ENCODE results near the gene ELF3.
"Not testable (repeated sequence)": the region's sequence is repeated elsewhere in the genome, so short reads cannot be mapped to it uniquely, and the experiment has no call there.

Gene ELF3

DNA sequence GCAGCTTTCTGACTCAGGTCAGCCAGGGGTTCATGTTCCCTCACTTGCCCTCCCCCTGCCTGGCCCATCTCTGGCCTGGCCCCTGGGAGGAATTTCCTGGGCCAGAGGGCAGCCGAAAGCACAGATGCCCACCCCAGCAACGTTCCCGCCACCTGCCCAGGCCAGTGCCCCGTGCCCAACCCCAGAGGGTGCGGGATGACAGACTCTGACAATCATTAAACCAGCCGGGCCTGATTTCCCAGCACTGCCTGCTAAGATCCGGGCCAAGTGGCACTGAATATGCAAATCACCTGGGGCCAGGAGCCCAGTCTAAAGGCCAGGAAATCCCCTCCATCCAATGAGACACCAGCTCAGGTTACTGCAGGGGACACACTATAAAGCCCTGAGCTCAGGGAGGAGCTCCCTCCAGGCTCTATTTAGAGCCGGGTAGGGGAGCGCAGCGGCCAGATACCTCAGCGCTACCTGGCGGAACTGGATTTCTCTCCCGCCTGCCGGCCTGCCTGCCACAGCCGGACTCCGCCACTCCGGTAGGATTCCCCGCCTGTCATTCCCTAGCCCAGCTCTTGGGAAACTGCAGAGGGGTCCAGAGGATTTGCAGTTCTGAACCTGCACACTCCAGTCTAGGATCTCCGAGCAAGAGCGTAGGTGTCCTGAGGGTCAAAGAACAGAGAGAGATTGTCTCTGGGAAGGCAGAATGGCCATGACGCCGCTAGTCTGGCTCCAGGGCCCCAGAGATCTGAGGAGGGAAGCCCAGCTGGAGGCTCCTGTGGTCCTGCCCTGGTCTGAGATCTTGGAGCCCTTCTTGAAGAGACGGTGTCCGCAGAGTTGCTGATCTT, at the start of gene ELF3:
ELF3 (plus strand) TSS at position 408 of the 836 bp plus-strand sequence. CDS start 550 bp downstream, outside the sequence.
- DNase-seq, result no peak

DNA sequence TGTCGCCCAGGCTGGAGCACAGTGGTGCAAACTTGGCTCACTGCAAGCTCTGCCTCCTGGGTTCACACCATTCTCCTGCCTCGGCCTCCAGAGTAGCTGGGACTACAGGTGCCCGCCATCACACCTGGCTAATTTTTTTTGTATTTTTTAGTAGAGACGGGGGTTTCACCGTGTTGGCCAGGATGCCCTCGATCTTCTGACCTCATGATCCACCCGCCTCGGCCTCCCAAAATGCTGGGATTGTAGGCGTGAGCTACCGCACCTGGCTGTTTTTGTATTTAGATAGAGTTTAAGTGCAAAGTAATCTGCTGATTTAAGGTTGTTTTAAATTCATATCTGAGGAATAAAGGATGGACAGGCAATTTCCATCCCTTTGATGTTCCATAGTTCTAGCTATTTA, 48.0 kb upstream of the ELF3 start:
- DNase-seq, result not testable (repeated sequence)

DNA sequence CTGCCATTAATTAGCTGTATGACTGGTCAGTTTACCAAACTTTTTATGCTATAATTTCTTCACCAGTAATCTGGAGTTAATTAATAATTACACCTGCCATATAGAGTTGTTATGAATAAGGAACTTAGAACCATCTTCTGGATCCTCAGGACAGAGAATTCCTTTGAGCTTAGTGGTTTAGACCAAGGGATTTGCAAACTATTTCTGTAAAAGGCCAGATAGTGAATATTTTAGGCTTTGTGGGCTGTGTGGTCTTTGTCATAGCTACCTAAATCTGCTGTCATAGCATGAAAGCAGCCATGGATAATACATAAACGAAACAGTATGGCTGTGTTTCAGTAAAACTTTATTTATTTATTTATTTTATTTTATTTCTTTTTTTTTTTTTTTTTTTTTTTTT, 46.1 kb upstream of the ELF3 start:
- DNase-seq, result no peak

DNA sequence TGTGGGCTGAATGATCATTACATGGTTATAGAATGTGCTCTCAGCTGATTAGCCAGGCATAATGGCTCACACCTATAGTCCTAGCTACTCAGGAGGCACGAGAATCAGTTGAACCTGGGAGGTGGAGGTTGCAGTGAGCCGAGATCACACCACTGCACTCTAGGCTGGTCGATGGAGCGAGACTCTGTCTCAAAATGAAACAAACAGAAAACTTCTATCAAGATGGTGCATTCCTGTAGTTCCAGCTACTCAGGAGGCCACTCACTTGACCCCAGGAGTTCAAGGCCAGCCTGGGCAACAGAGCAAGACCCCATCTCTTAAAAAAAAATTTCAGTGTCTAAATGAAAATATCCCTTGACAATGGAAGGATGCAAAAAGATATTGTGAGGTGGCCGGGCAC, 44.2 kb upstream of the ELF3 start:
- DNase-seq, result no peak

DNA sequence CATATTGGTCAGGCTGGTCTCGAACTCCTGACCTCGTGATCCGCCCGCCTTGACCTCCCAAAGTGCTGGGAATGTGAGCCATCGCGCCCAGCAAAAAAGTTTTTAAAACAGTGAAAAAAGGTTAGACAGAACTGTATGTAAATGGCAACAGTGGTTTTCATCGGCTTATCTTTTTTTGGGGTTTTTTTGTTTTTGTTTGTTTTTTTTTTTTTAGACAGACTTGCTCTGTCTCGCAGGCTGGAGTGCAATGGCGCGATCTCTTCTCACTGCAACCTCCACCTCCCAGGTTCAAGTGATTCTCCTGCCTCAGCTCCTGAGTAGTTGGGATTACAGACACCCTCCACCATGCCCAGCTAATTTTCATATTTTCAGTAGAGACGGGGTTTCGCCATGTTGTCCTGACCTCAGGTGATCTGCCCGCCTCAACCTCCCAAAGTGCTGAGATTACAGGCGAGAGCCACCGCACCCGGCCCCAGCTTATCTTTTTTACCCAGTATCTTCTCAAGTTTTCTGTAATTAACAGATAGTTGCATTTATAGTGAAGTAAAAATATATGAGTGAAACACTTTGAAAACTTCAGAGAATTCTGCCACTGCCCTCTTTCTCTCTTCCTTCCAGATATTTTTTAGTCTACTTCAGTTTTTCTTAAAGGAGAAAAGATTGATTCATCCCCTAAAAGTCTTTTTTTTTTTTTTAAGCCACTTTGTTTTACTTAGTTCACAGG, 42.0 kb upstream of the ELF3 start:
- DNase-seq, result no peak

DNA sequence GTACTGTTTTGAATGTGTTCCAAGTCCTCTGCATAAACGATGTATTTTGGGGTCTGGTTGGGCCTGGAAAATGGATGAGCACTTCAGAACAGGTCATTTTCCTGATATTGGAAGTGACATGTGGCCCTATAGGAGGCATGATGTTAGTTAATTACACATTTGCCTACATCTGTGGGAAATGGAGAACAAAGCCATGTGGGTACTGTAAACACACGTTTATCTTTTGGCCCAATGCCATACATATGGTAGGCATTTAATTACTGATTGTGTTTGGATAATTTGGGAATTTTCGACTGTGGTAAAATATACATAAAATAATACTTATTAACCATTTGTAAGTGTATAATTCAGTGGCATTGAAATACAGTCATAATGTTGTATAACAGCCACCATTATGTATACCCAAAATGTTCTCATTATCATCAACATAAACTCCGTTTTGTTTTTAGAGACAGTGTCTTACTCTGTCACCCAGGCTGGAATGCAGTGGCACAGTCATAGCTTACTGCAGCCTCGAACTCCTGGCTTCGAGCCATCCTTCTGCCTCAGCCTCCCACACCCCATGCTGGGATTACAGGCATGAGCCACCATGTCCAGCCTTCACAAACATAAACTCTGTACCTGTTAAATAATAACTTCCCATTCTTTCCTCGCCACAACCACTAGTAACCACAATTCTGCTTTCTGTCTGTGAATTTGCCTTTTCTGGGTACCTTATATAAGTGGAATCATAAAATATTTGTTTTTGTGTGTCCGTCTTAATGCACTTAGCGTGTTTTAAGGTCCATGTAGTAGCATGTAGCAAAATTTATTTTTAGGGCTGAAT, 39.8 kb upstream of the ELF3 start:
- DNase-seq, result no peak

DNA sequence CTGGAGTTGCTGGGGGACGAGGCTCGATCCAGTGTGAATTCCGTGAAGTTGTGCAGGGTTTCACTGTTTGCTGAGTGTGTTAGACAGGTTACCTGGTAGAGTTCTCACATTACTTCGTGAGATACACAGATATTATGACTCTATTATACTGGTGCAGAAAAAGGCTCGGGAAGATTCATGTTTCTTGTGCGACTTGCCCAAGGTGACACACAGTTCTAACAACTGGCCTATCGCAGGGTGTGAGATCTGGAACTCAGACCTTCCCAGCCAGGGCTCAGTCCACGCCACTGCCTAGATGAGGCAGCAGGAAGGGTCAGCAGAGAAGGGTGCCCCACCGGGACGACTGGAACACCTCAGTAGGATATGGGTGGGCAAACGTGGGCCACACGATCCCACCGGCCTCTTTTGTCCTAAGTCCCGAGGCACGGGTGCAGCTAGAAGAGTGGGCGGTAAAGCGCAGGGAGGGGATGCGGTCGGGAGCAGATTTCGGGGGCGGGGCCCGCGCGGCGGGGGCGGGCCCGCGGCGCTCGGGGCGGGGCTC, 28.2 kb upstream of the ELF3 start:
- DNase-seq, result no peak

DNA sequence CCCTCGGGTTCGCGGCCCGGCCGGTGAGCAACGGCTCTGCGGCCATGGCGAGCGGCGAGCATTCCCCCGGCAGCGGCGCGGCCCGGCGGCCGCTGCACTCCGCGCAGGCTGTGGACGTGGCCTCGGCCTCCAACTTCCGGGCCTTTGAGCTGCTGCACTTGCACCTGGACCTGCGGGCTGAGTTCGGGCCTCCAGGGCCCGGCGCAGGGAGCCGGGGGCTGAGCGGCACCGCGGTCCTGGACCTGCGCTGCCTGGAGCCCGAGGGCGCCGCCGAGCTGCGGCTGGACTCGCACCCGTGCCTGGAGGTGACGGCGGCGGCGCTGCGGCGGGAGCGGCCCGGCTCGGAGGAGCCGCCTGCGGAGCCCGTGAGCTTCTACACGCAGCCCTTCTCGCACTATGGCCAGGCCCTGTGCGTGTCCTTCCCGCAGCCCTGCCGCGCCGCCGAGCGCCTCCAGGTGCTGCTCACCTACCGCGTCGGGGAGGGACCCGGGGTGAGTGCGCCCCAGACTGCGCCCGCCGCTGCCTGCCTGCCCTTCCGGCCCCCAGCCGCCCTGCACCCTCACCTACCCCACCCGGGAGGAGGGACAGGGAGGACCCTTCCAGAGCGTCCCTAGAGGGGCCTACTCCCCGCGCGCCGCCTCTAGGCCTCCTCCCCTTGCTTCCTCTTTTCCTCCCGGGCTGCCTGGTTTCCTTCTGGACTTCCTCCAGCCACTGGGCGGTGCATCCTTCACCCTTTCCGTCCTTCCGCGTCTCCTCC, 27.6 kb upstream of the ELF3 start, which contains the start of gene RNPEP:
RNPEP (plus strand) TSS at position 26 of the 757 bp plus-strand sequence; CDS start at position 45, 19 bp downstream.
- peak; percentile 28 for DNase-seq

DNA sequence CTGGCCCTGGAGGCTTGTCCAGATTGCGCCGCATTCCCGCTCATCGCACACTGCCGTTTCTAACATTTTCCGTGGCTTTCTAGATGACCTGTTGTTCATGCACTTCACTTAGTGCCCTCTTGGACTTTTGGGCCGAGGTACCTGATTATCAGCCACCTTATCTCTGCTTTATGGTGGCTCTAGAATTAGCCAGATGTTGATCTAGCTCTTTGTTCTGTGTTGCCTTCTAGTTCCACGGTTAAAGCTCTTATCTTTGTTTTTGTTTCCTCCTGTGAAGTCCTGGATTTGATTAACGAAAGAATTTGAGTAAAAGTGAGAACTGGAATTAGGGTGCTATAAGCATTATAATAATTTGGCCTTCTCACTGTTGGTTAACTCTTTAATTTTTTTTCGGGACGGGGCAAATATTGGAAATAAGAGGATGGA, 27.0 kb upstream of the ELF3 start:
- DNase-seq, result no peak

DNA sequence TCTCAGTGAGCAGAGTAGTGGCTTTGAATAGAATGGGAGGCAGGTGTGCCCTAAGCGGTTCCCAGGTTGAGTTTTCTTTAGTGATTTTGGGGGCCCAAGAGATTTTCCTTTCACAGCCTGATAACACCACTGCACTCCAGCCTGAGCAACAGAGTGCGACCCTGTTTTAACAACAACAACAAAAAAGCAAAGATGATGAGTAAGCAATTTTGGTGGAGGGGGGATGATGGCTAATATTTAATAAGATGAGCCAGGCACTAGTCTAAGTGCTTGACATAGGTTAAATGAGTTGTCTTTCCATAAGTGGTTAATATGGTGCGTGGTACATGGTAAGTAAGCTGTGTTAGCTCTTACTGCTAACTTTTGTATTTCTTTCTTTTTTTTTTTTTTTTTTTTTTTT, 25.9 kb upstream of the ELF3 start:
- DNase-seq, result no peak

DNA sequence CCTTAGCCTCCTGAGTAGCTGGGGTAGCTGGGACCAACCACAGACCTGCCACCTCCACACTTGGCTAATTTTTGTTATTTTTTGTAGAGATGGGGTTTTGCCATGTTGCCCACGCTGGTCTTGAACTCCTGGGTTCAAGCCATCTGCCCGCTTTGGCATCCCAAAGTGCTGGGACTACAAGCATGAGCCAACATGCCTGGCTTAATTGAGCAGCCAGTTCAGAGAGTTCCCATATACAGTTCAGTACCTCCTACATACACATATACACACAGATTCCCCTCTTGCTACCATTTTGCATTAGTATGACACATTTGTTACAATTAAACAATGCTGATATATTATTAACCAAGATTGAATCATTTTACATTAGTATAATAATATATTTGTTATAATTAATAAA, 25.0 kb upstream of the ELF3 start:
- DNase-seq, result no peak

DNA sequence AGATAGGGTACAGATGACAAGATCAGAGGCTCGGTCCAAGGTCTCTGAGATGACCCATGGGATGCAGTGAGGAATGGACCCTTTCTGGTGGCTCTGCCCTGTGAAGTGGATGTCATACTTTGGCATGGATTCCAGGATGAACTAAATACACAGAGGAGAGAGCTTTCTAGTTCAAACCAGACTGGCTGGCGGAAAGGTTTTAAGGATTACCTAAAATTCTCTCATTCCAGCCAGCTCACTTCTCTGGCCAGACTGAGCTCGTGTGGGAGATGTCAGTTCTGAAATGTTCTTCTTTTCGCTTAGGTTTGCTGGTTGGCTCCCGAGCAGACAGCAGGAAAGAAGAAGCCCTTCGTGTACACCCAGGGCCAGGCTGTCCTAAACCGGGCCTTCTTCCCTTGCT, 21.8 kb upstream of the ELF3 start:
- DNase-seq, result no peak

DNA sequence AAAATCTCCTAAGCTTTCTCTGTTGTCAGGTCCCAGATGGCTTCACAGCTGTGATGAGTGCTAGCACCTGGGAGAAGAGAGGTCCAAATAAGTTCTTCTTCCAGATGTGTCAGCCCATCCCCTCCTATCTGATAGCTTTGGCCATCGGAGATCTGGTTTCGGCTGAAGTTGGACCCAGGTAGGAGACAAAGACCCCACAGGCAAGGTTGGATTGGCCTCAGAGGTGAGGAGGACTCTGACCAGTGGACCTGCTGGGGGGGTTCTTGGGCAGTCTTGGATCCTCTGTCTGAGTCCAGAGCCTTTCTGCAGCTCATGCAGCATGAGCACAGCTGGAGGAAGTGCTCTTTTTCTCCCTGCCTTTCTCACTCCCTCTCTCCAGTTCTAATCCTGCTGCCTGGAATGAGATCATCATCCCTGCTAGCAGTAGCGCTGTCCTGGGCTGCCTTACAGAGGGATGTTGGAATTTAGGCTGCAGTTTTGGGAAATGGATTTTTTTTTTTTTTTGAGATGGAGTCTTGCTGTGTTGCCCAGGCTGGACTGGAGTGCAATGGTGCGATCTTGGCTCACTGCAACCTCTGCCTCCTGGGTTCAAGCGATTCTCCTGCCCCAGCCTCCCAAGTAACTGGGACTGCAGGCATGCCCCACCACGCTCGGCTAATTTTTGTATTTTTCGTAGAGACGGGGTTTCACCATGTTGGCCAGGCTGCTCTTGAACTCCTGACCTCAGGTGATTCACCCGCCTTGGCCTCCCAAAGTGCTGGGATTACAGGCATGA, 20.8 kb upstream of the ELF3 start:
- DNase-seq, result no peak

DNA sequence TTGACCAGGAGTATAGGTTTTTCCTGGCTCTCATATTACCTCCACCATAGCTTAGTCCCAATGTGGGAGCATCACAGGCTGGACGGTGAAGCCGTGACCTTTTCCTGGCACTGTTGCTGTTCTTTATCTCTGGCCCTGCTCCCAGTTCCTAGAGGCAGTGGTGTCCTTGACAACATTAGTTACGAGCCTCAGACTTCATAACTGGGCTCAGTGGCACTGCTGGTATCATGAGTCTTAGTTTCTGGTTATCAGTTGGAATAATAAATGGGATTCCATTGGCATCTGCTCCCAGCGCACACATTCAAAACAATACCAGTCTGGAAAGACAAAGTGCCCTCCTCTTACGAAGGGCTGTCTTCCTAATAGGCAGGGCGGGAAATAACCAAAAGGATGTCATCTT, 20.0 kb upstream of the ELF3 start:
- no peak for DNase-seq

DNA sequence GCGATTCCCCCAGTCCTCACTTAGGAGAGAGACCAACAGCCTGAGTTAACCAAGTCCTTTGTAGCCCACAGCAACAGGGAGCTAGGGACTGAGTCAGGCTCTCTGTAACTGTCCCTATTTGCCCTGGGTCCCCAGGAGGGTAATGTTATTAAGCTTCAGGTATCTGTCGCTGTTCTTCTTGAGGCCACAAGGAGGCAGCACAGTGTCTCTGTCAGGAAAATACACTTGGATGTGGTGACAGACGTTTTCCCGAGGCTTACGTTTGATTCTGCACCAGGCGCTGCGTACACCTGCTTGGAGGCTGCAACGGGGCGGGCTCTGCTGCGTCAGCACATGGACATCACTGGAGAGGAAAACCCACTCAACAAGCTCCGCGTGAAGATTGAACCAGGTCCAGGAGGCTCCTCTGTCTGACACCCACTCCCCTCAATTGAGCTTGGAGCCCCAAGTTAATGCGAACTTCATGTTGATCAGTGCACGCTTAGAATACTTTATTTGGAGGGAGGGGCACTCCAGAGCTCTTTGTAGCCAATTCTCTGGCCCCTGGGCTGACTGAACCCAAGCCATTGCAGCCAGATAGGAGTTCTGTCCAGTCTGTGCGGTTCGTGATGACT, 10.7 kb upstream of the ELF3 start:
- DNase-seq, result no peak

DNA sequence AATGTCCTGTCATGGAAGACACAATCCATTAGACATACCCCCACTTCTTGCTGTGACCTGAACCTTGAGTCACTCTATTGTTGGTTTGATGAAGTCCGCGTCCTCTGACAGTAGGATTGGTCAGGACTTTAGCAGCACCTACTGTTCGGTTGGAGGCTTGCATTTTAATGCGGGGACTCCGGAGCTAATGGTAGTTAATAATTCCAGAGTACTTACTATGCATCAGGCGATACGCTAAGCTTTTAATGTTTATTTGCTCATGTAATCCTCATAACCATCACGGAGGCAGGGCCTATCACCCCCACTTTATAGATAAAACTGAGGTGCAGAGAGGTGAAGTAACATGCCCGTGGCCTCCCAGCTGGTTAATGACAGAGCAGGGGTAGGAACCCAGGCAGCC, 7.9 kb upstream of the ELF3 start:
- DNase-seq, result no peak

DNA sequence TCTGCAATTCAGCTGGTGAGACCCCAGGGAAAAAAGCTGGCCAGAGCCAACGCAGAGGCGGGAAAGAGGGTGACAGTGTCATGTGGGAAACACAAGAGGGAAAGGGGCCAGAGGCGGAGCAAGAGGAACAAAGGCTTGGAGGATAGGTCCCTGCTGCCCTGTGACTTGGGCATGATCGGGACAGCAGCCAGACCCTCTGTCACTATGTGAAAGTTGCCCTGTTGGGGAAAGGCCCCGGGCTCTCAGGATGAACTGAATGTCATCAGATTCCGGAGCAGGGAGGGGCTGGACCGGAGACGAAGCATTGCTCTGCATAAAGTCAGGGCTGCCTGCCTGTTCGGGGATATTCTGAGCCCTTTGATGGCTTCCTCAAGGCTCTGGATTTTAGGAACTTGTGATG, 5.7 kb upstream of the ELF3 start:
- DNase-seq, result no peak

DNA sequence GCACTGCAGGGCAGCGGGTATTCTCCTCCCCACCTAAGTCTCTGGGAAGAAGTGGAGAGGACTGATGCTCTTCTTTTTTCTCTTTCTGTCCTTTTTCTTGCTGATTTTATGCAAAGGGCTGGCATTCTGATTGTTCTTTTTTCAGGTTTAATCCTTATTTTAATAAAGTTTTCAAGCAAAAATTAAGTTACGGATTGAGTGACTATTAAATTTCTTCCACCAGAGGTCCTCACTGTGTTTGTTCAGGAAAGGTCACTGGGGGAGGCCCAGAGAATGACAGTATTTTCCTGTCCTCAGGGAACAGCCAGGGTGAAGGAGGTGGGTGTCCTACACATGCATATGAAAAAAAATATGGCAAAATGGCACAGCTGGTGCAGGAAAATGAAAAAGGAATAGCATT, 4.4 kb upstream of the ELF3 start:
- no peak for DNase-seq

DNA sequence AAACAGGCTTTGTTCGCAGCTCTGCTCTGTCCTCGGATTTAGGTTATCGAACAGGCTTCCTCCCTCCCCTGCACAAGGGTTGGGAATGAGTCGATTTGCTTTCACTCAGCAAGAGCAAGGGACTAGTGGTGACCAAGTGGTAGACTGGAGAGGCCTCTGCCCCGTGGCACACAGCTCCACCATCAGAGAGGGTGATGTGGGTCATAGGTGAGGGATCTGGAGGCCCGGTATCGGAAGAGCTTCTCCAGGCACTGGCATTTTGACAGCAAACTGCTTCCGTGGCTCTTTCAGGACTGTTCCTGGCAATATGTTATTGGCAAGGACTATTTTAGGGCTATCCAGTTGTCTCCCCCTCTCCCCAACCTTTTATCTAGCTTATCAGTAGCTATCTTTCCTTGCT, 3.1 kb upstream of the ELF3 start:
- no peak for DNase-seq

DNA sequence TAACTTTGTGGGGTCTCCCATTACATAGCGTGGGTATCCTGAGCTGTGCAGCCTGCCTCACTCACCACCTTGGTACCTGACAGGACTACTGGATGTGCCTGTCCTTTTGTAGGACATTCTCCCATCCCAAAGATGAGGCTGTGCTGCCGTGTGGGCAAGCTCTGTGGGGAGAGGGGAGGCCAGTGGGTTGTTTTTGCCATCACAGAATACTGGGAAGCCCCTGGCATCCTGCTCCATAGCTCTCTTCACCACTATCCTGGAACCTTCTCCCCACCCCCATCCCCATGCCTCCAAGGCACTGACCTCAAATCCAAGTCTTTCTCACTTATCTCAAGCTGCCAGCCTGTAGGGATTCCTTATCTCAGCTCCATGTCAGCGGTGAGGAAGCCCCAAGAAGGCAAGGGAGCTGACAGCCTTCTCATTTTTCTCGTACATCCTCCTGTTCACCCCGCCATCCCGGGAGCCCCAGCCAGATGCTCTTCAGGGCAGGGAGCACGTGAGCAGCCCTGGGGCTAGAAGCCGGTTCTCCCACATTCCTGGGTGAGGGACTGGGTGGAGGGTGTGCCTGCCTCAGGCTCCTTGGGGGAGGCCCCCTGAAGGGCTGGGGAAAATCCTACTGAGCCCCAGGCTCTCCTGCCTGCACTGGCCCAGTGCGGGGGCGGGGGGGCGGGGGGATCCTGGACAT, 2.4 kb upstream of the ELF3 start:
- no peak for DNase-seq
